ENCODE measurements around the gene AHNAK2.

The AHNAK2 gene

GRCh38 chr14:104898870-104899510 is 79.2 kb downstream of the AHNAK2 start:
- TF ChIP-seq ZFP3 (tag by site-specific recombination; IDR thresholded peaks at IDR 0.05; ENCODE audit: low read depth) (no peak), WT1 (tag by site-specific recombination; IDR thresholded peaks at IDR 0.05) (no peak), ZNF274 (IDR thresholded peaks at IDR 0.05; ENCODE audit: low read length) (no peak), ZNF274 (tag by site-specific recombination; IDR thresholded peaks at IDR 0.05; ENCODE audit: borderline replicate concordance) (no peak), ZIC2 (tag by site-specific recombination; IDR thresholded peaks at IDR 0.05) (no peak), ZFP37 (tag by site-specific recombination; IDR thresholded peaks at IDR 0.05) (no peak), MEIS1 (CRISPR knock-in tag; IDR thresholded peaks at IDR 0.05; ENCODE audit: borderline replicate concordance) (no peak), GLIS1 (tag by site-specific recombination; IDR thresholded peaks at IDR 0.05) (peak; percentile 47)
- ChIA-PET POLR2A (interaction anchor here (0.8 to 0.9 kb wide), 2 partner anchors 9 to 19 kb away, joined by 3 to 4 read pairs; no protein-coding TSS in a partner anchor), CTCF (interaction anchor here (0.7 kb wide), 1 partner anchor 77 kb away, joined by 3 read pairs; no protein-coding TSS in a partner anchor)
- Histone ChIP-seq H3K9me3 (ENCODE audit: control insufficient read depth, insufficient read depth, low read depth, low read length) (no peaks in the 10 kb centered on the region), H3K36me3 (ENCODE audit: control insufficient read depth in 2 of 2, insufficient read depth in 1 of 2, low read length in 2 of 2) (peaks cover 0 to 6% of the 10 kb centered on the region in 2 experiments; a peak in 1 of 3 replicates), H3K4me3 (ENCODE audit: low read depth, low read length) (no peak overlapping the region), H3K4me1 (ENCODE audit: control insufficient read depth, insufficient read depth, low read length) (peaks cover 7% of the 10 kb centered on the region), H3K27ac (ENCODE audit: extremely low read depth, low read depth, low read length) (no peak overlapping the region)

DNA sequence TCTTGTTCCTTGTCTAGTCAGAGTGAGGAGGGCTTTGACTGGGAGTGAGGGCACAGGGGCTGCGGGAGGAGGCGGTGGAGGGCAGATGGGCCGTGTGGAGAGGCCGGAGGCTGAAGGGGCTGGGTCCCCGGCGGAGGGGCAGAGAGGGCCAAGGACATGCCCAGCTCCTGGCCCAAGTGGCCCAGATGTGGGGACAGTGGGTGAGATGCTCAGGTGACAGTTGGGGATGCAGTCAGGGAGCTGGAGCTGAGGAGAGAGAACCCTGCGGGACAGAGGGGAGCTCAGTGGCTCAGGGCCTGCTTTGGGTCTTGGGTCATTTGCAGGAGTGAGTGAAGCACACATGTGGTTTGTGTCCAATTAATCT is 80.0 kb downstream of the AHNAK2 start:
- CTCF ChIA-PET, result interaction anchor here (0.6 kb wide), 1 partner anchor 233 kb away, joined by 3 read pairs; no protein-coding TSS in a partner anchor
- POLR2A ChIA-PET, result interaction anchor here (0.5 kb wide), 1 partner anchor 210 kb away, joined by 3 read pairs; no protein-coding TSS in a partner anchor
- Histone ChIP-seq H3K27ac (ENCODE audit: extremely low read depth, low read depth, low read length) (no peak overlapping the region), H3K36me3 (ENCODE audit: control insufficient read depth in 2 of 2, insufficient read depth in 1 of 2, low read length in 2 of 2) (peaks cover 0 to 15% of the 10 kb centered on the region in 2 experiments; a peak in 1 of 3 replicates), H3K4me1 (ENCODE audit: control insufficient read depth, insufficient read depth, low read length) (peaks cover 7% of the 10 kb centered on the region), H3K9me3 (ENCODE audit: control insufficient read depth, insufficient read depth, low read depth, low read length) (no peaks in the 10 kb centered on the region), H3K4me3 (ENCODE audit: low read depth, low read length) (no peak overlapping the region)
- TF ChIP-seq OVOL3 (tag by site-specific recombination; IDR thresholded peaks at IDR 0.05) (no peak), ZNF324 (tag by site-specific recombination; IDR thresholded peaks at IDR 0.05) (no peak), ZNF169 (tag by site-specific recombination; IDR thresholded peaks at IDR 0.05) (no peak), ZNF274 (IDR thresholded peaks at IDR 0.05; ENCODE audit: low read length) (no peak), ZNF274 (tag by site-specific recombination; IDR thresholded peaks at IDR 0.05; ENCODE audit: borderline replicate concordance) (no peak), ZNF580 (tag by site-specific recombination; IDR thresholded peaks at IDR 0.05) (no peak), PRDM6 (tag by site-specific recombination; IDR thresholded peaks at IDR 0.05) (no peak), ZNF202 (tag by site-specific recombination; IDR thresholded peaks at IDR 0.05; ENCODE audit: borderline replicate concordance) (no peak), AEBP2 (tag by site-specific recombination; IDR thresholded peaks at IDR 0.05; ENCODE audit: borderline replicate concordance) (no peak), ZSCAN16 (tag by site-specific recombination; IDR thresholded peaks at IDR 0.05) (no peak), ZNF623 (tag by site-specific recombination; IDR thresholded peaks at IDR 0.05) (no peak), ZNF596 (tag by site-specific recombination; IDR thresholded peaks at IDR 0.05) (no peak), ZBTB11 (tag by site-specific recombination; conservative IDR thresholded peaks at IDR 0.05; ENCODE audit: low read depth) (no peak), ZNF473 (tag by site-specific recombination; IDR thresholded peaks at IDR 0.05) (no peak), ZNF155 (tag by site-specific recombination; IDR thresholded peaks at IDR 0.05) (no peak)
- TF ChIP-seq, protein P1, sequence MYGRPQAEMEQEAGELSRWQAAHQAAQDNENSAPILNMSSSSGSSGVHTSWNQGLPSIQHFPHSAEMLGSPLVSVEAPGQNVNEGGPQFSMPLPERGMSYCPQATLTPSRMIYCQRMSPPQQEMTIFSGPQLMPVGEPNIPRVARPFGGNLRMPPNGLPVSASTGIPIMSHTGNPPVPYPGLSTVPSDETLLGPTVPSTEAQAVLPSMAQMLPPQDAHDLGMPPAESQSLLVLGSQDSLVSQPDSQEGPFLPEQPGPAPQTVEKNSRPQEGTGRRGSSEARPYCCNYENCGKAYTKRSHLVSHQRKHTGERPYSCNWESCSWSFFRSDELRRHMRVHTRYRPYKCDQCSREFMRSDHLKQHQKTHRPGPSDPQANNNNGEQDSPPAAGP (tag by site-specific recombination; IDR thresholded peaks at IDR 0.05), result no peak

All from HEK293 (cell line).